Suprapubic skin (tissue), 4 donors: ENCODE measurements around the gene NFIC.

Experiments
- POLR2A ChIP-seq, 2 donors: fragments of 450-650 bp; IDR thresholded peaks; one replicate each; pipeline ENCODE4 v1.6.1; 2017; ENCODE audit warnings: antibody characterized with exemption in 2 of 2, mild to moderate bottlenecking in 2 of 2, moderate library complexity in 2 of 2
- POLR2AphosphoS5 ChIP-seq, 3 donors: sonication (generic); formaldehyde crosslinking; IDR thresholded peaks; one replicate each; pipeline ENCODE4 v1.6.1; 2017; ENCODE audit warnings: antibody characterized with exemption in 3 of 3

GRCh38 chr19:3358689-3359014, 7.7 kb upstream of the NFIC start:
- TF ChIP-seq POLR2A (IDR thresholded peaks at IDR 0.05): no peak
- TF ChIP-seq POLR2AphosphoS5 (IDR thresholded peaks at IDR 0.05): no peak
